B cell (primary cell): ENCODE results near the gene COL21A1. TPM values are rescaled to one million over a fixed set of nuclear protein-coding genes. Genes with fewer than 3 reads are reported as not detected.

ENCODE experiments used
- ATAC-seq: fragments of 200-7000 bp; cut with Tn5 transposase; one replicate; pipeline ENCODE4 v1.10.0; 2021; ENCODE audit warnings: low read depth, mild to moderate bottlenecking, moderate number of reproducible peaks, moderate library complexity
- CTCF ChIA-PET: fragments of 350-600 bp; sonication (Branson Sonifier 250); formaldehyde crosslinking; loops from one replicate; lab custom pipeline; 2021; ENCODE audit warnings: antibody characterized with exemption, inconsistent platforms; lab: Charles Lee
- POLR2A ChIA-PET: fragments of 350-600 bp; sonication (Branson Sonifier 250); formaldehyde crosslinking; loops from one replicate; lab custom pipeline; 2021; ENCODE audit warnings: antibody characterized with exemption; lab: Charles Lee
- DNase-seq: peaks from one replicate; pipeline ENCODE4 v3.0.0; 2013
- H2AFZ ChIP-seq: 2 replicates; pipeline ENCODE4 v1.6.1; 2012; ENCODE audit warnings: mild to moderate bottlenecking, low read depth, low read length; ENCODE audit not compliant: insufficient read depth, poor library complexity, severe bottlenecking
- H3K27ac ChIP-seq, 2 donors: 1 replicate in 1 of 2; 2 replicates in 1 of 2; pipeline ENCODE4 v1.5.1; 2012 to 2013; ENCODE audit warnings: low read length in 2 of 2, mild to moderate bottlenecking in 2 of 2, moderate library complexity in 1 of 2
- H3K27me3 ChIP-seq, 4 experiments: fragments of 200-600 bp in 1 of 4; sonication (generic) in 1 of 4; replicated peaks in 1 of 4; 1 replicate in 2 of 4; 2 replicates in 2 of 4; pipeline versions ENCODE4 v1.6.1 to v1.7.0; 2013 to 2016; ENCODE audit warnings: low read length in 3 of 4, mild to moderate bottlenecking in 2 of 4, mixed read lengths in 1 of 4, moderate library complexity in 1 of 4; ENCODE audit not compliant: insufficient read depth in 4 of 4, control insufficient read depth in 3 of 4; ENCODE audit errors: control extremely low read depth in 1 of 4
- H3K36me3 ChIP-seq, 2 experiments: replicated peaks in 1 of 2; 1 replicate in 1 of 2; 2 replicates in 1 of 2; pipeline versions ENCODE4 v1.6.1 to v1.7.1; 2013; ENCODE audit warnings: low read length in 1 of 2; ENCODE audit not compliant: insufficient read depth in 2 of 2, control insufficient read depth in 1 of 2; ENCODE audit errors: control extremely low read depth in 1 of 2, extremely low read depth in 1 of 2
- H3K4me1 ChIP-seq, 2 donors: fragments of 200-600 bp in 1 of 2; sonication (generic) in 1 of 2; 1 replicate in 1 of 2; 2 replicates in 1 of 2; pipeline versions ENCODE4 v1.5.1 to v1.6.1; 2013 to 2017; ENCODE audit warnings: low read length in 2 of 2; ENCODE audit not compliant: control insufficient read depth in 2 of 2, insufficient read depth in 2 of 2
- H3K4me2 ChIP-seq: replicated peaks from 2 replicates; pipeline ENCODE3; 2012; ENCODE audit warnings: mild to moderate bottlenecking, low read depth, low read length; ENCODE audit not compliant: poor library complexity, severe bottlenecking
- H3K4me3 ChIP-seq, 5 experiments: fragments of 200-600 bp in 1 of 5; sonication (generic) in 1 of 5; 1 replicate in 3 of 5; 2 replicates in 2 of 5; pipeline versions ENCODE4 v1.5.1 to v1.7.0; 2011 to 2016; ENCODE audit warnings: low read length in 4 of 5, mild to moderate bottlenecking in 4 of 5, low read depth in 2 of 5, control low read depth in 1 of 5, moderate library complexity in 1 of 5; ENCODE audit not compliant: insufficient read depth in 1 of 5; ENCODE audit errors: control extremely low read depth in 1 of 5, extremely low read depth in 1 of 5
- H3K79me2 ChIP-seq: fragments of 200-600 bp; sonication (generic); one replicate; pipeline ENCODE4 v1.6.0; 2016; ENCODE audit warnings: low read length; ENCODE audit not compliant: control insufficient read depth, insufficient read depth
- H3K9ac ChIP-seq: fragments of 200-600 bp; sonication (generic); 2 replicates; pipeline ENCODE4 v1.6.1; 2017; ENCODE audit warnings: mild to moderate bottlenecking, low read length, moderate library complexity
- H3K9me3 ChIP-seq, 3 donors: one replicate each; pipeline versions ENCODE4 v1.6.1 to v1.7.1; 2013; ENCODE audit warnings: low read length in 2 of 3; ENCODE audit not compliant: control insufficient read depth in 2 of 3, insufficient read depth in 1 of 3; ENCODE audit errors: control extremely low read depth in 1 of 3
- H4K20me1 ChIP-seq: 2 replicates; pipeline ENCODE4 v1.6.0; 2012; ENCODE audit warnings: mild to moderate bottlenecking, low read length; ENCODE audit not compliant: insufficient read depth, control insufficient read depth, poor library complexity, severe bottlenecking
- H3K27ac Mint-ChIP-seq: one replicate; pipeline ENCODE4 v1.8.0; 2021; ENCODE audit warnings: mixed read lengths
- H3K27me3 Mint-ChIP-seq: one replicate; pipeline ENCODE4 v1.8.0; 2021; ENCODE audit warnings: mixed read lengths
- H3K4me1 Mint-ChIP-seq: one replicate; pipeline ENCODE4 v1.8.0; 2021; ENCODE audit warnings: mixed read lengths
- H3K4me3 Mint-ChIP-seq: one replicate; pipeline ENCODE4 v1.8.0; 2021; ENCODE audit warnings: mixed read lengths
- H3K9me3 Mint-ChIP-seq: one replicate; pipeline ENCODE4 v1.8.0; 2022; ENCODE audit warnings: mixed read lengths; ENCODE audit not compliant: insufficient read depth
- EZH2 ChIP-seq: IDR thresholded peaks from 2 replicates; pipeline ENCODE4 v1.6.1; 2012; ENCODE audit warnings: borderline replicate concordance, low read depth, mild to moderate bottlenecking, moderate library complexity, low read length; ENCODE audit not compliant: insufficient read depth, poor library complexity, severe bottlenecking
- WGBS: methylation state at CpG from one replicate; pipeline ENCODE4 v1.1.5; 2013; ENCODE audit warnings: missing lambda C conversion rate; ENCODE audit not compliant: insufficient coverage; 5-methylcytosine and 5-hydroxymethylcytosine counted together
- intact Hi-C: fragments of 100-400 bp; cut with micrococcal nuclease; formaldehyde crosslinking; loops from one replicate; pipeline ENCODE4 v1.10.0; 2022
- polyA minus RNA-seq: library from RNA; depleted of rRNA, polyadenylated mRNA; stranded (reverse); fragments of >200 nt; gene quantifications from 2 replicates; pipeline ENCODE4 v1.2.3, GENCODE V29; 2012
- polyA plus RNA-seq: library from polyadenylated mRNA; depleted of rRNA; stranded (reverse); fragments of >200 nt; gene quantifications from 2 replicates; pipeline ENCODE4 v1.2.3, GENCODE V29; 2012
- total RNA-seq, 2 donors: library from RNA; stranded (reverse); fragments of 120-200 nt in 1 of 2; gene quantifications; 1 replicate in 1 of 2; 2 replicates in 1 of 2; pipeline versions ENCODE4 v1.2.3 to v1.2.4, GENCODE V29; 2013 to 2022
- TF ChIP-seq, protein P1 (sequence below): fragments of 200-600 bp; IDR thresholded peaks from one replicate; pipeline ENCODE4 v1.8.0; 2022; ENCODE audit warnings: antibody characterized with exemption, mild to moderate bottlenecking

The COL21A1 gene
- not detected in 2 replicates for total RNA-seq
- 2.5 TPM for total RNA-seq (2013)
- not detected in 2 replicates for polyA plus RNA-seq
- polyA minus RNA-seq, result not detected in 2 replicates

DNA sequence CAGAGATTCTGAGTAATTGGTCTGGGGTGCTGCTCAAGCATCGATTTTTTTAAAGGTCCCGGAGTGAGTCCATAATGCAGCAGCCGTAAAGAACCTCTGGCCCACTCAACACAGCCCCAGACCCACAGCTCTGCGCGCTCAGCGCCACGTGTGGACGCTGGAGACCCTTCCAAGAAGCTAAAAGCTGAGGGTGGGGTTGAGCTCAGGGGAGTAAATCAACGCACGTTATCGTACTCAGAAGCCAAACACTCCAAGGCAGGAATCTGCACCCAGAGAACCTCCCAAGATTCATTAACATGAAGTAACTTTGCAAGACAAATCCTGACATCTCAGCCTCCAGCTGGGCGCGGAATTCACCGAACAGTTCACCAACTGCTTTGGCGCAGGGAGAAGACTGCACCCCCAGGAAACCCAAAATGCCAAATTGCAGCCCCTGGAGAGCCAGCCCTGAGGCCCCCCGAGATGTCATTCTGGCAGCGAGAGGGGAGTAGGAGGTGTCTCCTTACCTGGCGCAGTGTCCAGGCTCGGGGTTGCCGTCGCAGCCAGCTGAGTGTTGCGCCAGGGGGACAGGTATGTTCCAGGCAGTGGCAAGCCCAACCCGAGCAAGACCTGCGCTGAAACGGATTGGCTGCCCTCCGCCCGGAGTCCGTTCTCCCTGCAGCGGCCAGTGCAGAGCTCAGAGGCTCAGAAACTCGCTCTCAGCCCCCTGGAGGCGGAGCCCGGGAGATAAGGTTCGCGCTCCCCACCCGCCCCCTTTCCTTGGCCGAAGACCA lies at the start of gene COL21A1:
TSS of gene COL21A1 (minus strand) at position 700 of the 773 bp plus-strand sequence. CDS start 64,962 bp downstream, outside the sequence.
- Histone ChIP-seq H3K36me3 (no peaks in the 10 kb centered on the region), H3K9me3 (peaks cover 0 to 14% (median 0%) of the 10 kb centered on the region in 3 donors), H4K20me1 (no peaks in the 10 kb centered on the region), H3K27ac (no peak within 1 kb of the TSS), H3K9ac (no peak within 1 kb of the TSS), H3K4me1 (no peaks in the 10 kb centered on the region), H3K4me2 (no peak within 1 kb of the TSS), H3K27me3 (no peaks in the 10 kb centered on the region), H3K79me2 (no peaks in the 10 kb centered on the region), H3K4me3 (no peak within 1 kb of the TSS), H2AFZ (no peak within 1 kb of the TSS)
- Mint-ChIP-seq H3K4me3 (no peak within 1 kb of the TSS), H3K4me1 (no peaks in the 10 kb centered on the region), H3K9me3 (peaks cover 3% of the 10 kb centered on the region), H3K27ac (no peak within 1 kb of the TSS), H3K27me3 (peaks cover 3% of the 10 kb centered on the region)
- ChIA-PET POLR2A (no interaction called here), CTCF (no interaction called here)
- 13% methylated on average over 28 of the region's 36 CpGs for WGBS
- DNase-seq, result no peak
- no peak for ATAC-seq
- TF ChIP-seq EZH2, result no peak
- TF ChIP-seq, protein P1, sequence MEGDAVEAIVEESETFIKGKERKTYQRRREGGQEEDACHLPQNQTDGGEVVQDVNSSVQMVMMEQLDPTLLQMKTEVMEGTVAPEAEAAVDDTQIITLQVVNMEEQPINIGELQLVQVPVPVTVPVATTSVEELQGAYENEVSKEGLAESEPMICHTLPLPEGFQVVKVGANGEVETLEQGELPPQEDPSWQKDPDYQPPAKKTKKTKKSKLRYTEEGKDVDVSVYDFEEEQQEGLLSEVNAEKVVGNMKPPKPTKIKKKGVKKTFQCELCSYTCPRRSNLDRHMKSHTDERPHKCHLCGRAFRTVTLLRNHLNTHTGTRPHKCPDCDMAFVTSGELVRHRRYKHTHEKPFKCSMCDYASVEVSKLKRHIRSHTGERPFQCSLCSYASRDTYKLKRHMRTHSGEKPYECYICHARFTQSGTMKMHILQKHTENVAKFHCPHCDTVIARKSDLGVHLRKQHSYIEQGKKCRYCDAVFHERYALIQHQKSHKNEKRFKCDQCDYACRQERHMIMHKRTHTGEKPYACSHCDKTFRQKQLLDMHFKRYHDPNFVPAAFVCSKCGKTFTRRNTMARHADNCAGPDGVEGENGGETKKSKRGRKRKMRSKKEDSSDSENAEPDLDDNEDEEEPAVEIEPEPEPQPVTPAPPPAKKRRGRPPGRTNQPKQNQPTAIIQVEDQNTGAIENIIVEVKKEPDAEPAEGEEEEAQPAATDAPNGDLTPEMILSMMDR, result no peak
- intact Hi-C loops, result no loop called here

DNA sequence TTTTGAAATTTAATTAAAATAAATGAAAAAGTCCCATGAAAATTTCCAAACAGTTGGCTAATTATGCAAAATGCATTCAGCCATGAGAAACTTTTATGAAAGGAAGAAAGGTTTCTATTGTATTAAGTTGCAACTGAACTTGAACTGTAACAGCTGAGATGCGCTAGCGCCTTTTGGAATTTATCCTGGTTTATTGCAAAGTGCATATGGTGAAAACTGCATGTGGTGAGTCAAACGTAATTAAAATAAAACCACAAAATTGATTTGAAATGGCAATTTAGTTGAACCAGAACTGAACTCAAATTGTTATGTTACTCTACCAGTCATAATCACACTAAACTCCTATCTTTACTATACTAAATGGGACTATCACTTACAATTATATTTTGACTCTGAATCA lies 46.4 kb upstream of the COL21A1 start:
- no peak for DNase-seq
- Histone ChIP-seq H4K20me1 (no peaks in the 10 kb centered on the region), H3K9ac (no peak overlapping the region), H2AFZ (no peak overlapping the region), H3K36me3 (no peaks in the 10 kb centered on the region), H3K4me1 (no peaks in the 10 kb centered on the region), H3K9me3 (no peaks in the 10 kb centered on the region), H3K4me3 (no peak overlapping the region), H3K27me3 (no peaks in the 10 kb centered on the region), H3K27ac (no peak overlapping the region), H3K4me2 (no peak overlapping the region), H3K79me2 (no peaks in the 10 kb centered on the region)
- POLR2A ChIA-PET, result no interaction called here
- WGBS, result no CpG with 5 or more reads among the region's 3 CpGs
- no peak for ATAC-seq
- CTCF ChIA-PET, result no interaction called here
- intact Hi-C loops, result no loop called here
- H3K4me1 Mint-ChIP-seq, result no peaks in the 10 kb centered on the region
- TF ChIP-seq EZH2, result no peak
- TF ChIP-seq, protein P1, result no peak
- no peaks in the 10 kb centered on the region for H3K9me3 Mint-ChIP-seq
- H3K27ac Mint-ChIP-seq, result no peak overlapping the region
- H3K27me3 Mint-ChIP-seq, result no peaks in the 10 kb centered on the region
- H3K4me3 Mint-ChIP-seq, result no peak overlapping the region
